Neural progenitor cell (in vitro differentiated cells): ENCODE results near the gene BRSK2.

ENCODE experiments used
- CTCF ChIP-seq: fragments of 200-600 bp; sonication (generic); IDR thresholded peaks from 2 replicates; pipeline ENCODE4 v1.5.1; 2017; ENCODE audit warnings: antibody characterized with exemption, mild to moderate bottlenecking
- EZH2 ChIP-seq: fragments of 200-600 bp; sonication (generic); IDR thresholded peaks from 2 replicates; pipeline ENCODE4 v1.6.1; 2017; ENCODE audit warnings: antibody characterized with exemption, mild to moderate bottlenecking, moderate library complexity
- EZH2phosphoT487 ChIP-seq: fragments of 200-600 bp; sonication (generic); IDR thresholded peaks from 2 replicates; pipeline ENCODE4 v1.6.1; 2017; ENCODE audit warnings: antibody characterized with exemption

DNA sequence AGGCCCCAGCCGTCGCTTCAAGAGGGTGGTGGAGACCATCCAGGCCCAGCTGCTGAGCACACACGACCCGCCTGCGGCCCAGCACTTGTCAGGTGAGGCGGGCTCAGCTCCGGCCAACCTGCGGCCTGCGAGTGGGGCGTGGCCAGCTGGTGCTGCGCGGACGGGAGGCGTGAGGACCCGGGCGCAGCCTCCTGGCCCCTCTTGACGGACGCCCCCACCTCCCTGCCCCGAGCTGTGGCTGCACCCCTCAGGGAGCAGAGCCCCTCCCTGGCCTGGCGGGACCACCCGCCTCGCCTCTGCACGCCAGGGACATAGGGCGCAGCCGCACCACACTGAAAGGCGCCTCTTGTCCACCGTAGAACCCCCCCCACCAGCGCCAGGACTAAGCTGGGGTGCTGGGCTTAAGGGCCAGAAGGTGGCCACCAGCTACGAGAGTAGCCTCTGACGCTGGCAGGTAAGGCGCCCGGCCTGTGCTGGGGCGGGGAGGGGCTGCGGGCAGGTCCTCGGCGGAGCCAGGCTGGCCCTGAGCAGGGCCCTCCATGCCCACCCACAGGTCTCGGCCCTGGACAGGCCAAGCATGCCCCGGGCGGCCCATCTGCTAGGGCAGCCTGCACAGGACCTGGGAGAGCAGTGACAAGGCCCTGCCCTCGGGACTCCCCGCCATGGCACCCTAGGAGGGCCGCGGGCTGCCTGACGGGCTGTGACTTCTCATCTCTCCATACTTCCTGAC lies 67.0 kb downstream of the BRSK2 start:
- TF ChIP-seq CTCF (no peak), EZH2phosphoT487 (no peak), EZH2 (no peak)
